ENCODE data around the gene ADAMTS9. TPM values are rescaled to one million over a fixed set of nuclear protein-coding genes. Genes with fewer than 3 reads are reported as not detected.

ADAMTS9 gene
- total and polyA plus RNA-seq, 10 of the 15 experiments (the other 5 are each of a cell fraction or from before 2014, with no cell fraction given): 0.08 TPM; not detected in 9

DNA sequence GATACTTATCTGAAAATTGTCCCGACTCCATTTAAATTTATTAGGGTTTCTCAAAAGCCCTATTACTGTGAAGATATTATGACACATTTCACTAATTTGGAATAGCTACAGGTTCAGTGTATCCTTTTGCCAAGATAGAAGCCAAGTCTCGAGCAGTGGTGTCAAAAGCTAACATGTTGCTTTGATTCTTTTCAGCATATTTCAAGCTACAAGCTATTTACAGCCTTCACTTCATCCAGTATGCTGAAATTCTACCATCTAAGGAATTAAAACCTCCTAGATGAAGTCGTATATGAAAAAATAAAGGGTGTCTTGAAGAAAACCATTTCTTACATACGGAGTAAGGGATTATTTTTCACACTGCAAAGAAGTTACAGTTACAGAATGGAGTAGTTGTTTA, 31.2 kb upstream of the ADAMTS9 start (continued):
- TF ChIP-seq, protein P1, sequence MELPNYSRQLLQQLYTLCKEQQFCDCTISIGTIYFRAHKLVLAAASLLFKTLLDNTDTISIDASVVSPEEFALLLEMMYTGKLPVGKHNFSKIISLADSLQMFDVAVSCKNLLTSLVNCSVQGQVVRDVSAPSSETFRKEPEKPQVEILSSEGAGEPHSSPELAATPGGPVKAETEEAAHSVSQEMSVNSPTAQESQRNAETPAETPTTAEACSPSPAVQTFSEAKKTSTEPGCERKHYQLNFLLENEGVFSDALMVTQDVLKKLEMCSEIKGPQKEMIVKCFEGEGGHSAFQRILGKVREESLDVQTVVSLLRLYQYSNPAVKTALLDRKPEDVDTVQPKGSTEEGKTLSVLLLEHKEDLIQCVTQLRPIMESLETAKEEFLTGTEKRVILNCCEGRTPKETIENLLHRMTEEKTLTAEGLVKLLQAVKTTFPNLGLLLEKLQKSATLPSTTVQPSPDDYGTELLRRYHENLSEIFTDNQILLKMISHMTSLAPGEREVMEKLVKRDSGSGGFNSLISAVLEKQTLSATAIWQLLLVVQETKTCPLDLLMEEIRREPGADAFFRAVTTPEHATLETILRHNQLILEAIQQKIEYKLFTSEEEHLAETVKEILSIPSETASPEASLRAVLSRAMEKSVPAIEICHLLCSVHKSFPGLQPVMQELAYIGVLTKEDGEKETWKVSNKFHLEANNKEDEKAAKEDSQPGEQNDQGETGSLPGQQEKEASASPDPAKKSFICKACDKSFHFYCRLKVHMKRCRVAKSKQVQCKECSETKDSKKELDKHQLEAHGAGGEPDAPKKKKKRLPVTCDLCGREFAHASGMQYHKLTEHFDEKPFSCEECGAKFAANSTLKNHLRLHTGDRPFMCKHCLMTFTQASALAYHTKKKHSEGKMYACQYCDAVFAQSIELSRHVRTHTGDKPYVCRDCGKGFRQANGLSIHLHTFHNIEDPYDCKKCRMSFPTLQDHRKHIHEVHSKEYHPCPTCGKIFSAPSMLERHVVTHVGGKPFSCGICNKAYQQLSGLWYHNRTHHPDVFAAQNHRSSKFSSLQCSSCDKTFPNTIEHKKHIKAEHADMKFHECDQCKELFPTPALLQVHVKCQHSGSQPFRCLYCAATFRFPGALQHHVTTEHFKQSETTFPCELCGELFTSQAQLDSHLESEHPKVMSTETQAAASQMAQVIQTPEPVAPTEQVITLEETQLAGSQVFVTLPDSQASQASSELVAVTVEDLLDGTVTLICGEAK (IDR thresholded peaks at IDR 0.05; ENCODE audit: borderline replicate concordance): no peak
- TF ChIP-seq, protein P2, sequence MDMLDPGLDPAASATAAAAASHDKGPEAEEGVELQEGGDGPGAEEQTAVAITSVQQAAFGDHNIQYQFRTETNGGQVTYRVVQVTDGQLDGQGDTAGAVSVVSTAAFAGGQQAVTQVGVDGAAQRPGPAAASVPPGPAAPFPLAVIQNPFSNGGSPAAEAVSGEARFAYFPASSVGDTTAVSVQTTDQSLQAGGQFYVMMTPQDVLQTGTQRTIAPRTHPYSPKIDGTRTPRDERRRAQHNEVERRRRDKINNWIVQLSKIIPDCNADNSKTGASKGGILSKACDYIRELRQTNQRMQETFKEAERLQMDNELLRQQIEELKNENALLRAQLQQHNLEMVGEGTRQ (IDR thresholded peaks at IDR 0.05; ENCODE audit: borderline replicate concordance, low read depth, low read length): no peak
- TF ChIP-seq NFYA (IDR thresholded peaks at IDR 0.05; ENCODE audit: borderline replicate concordance, low read depth, low read length) (no peak), TCF12 (IDR thresholded peaks at IDR 0.05; ENCODE audit: low read depth, low read length) (no peak), FOS (IDR thresholded peaks at IDR 0.05; ENCODE audit: borderline replicate concordance, extremely low read depth, insufficient read length) (no peak), CHD4 (IDR thresholded peaks at IDR 0.05) (no peak), RFX5 (IDR thresholded peaks at IDR 0.05; ENCODE audit: low read depth, low read length) (no peak)
